ENCODE measurements around the gene PPP1R12B. TPM values are rescaled to one million over a fixed set of nuclear protein-coding genes. Genes with fewer than 3 reads are reported as not detected.

The PPP1R12B gene
- total and polyA plus RNA-seq, 2 donors (not counting 1 experiment from before 2014, with no cell fraction given) = 13.4 to 21.7 TPM

- H3K4me2 ChIP-seq (ENCODE audit: extremely low read depth, insufficient read depth, low read length) = no peak overlapping the region
- peaks cover 33% of the 10 kb centered on the region for H3K27me3 ChIP-seq (ENCODE audit: control insufficient read depth, insufficient read depth, low read length)
- H3K4me3 ChIP-seq (replicated peaks in 1 of 4; ENCODE audit: control extremely low read depth in 1 of 4, insufficient read depth in 1 of 4, low read depth in 3 of 4, low read length in 4 of 4) = no peak overlapping the region
- H3K27ac ChIP-seq (ENCODE audit: insufficient read depth, low read length) = no peak overlapping the region
- H3K4me1 ChIP-seq (ENCODE audit: control insufficient read depth, extremely low read depth, insufficient read depth, low read length) = no peaks in the 10 kb centered on the region
- no peaks in the 10 kb centered on the region for H3K36me3 ChIP-seq (ENCODE audit: control insufficient read depth, insufficient read depth, low read length)
- no peaks in the 10 kb centered on the region for H3K9me3 ChIP-seq (ENCODE audit: control insufficient read depth, insufficient read depth, low read depth, low read length)
- no peak overlapping the region for H2AFZ ChIP-seq (ENCODE audit: low read length)
- TF ChIP-seq EZH2 (IDR thresholded peaks at IDR 0.05; ENCODE audit: low read length, missing control alignments) = no peak
- no peak for TF ChIP-seq CTCF (conservative IDR thresholded peaks at IDR 0.05 in 1 of 2, IDR thresholded peaks at IDR 0.05 in 1 of 2; ENCODE audit: low read depth in 1 of 2, low read length in 2 of 2)
- no peak for DNase-seq (ENCODE audit: low read depth in 2 of 2)
- H3K9ac ChIP-seq (ENCODE audit: insufficient read depth, low read length) = no peak overlapping the region
- no peaks in the 10 kb centered on the region for H4K20me1 ChIP-seq (ENCODE audit: control insufficient read depth, extremely low read depth, insufficient read depth, low read length)
- H3K79me2 ChIP-seq (ENCODE audit: control insufficient read depth, insufficient read depth, low read length) = no peaks in the 10 kb centered on the region
Measured at GRCh38 chr1:202305168-202305567, 43.3 kb upstream of the PPP1R12B start.

GRCh38 chr1:202306535-202307345 is 41.8 kb upstream of the PPP1R12B start:
- Histone ChIP-seq H3K9me3 (ENCODE audit: control insufficient read depth, insufficient read depth, low read depth, low read length) (no peaks in the 10 kb centered on the region), H3K4me2 (ENCODE audit: extremely low read depth, insufficient read depth, low read length) (no peak overlapping the region), H3K4me3 (replicated peaks in 1 of 4; ENCODE audit: control extremely low read depth in 1 of 4, insufficient read depth in 1 of 4, low read depth in 3 of 4, low read length in 4 of 4) (no peak overlapping the region), H4K20me1 (ENCODE audit: control insufficient read depth, extremely low read depth, insufficient read depth, low read length) (no peaks in the 10 kb centered on the region), H3K9ac (ENCODE audit: insufficient read depth, low read length) (no peak overlapping the region), H3K36me3 (ENCODE audit: control insufficient read depth, insufficient read depth, low read length) (no peaks in the 10 kb centered on the region), H3K27me3 (ENCODE audit: control insufficient read depth, insufficient read depth, low read length) (peaks cover 27% of the 10 kb centered on the region), H2AFZ (ENCODE audit: low read length) (no peak overlapping the region), H3K79me2 (ENCODE audit: control insufficient read depth, insufficient read depth, low read length) (no peaks in the 10 kb centered on the region), H3K4me1 (ENCODE audit: control insufficient read depth, extremely low read depth, insufficient read depth, low read length) (no peaks in the 10 kb centered on the region), H3K27ac (ENCODE audit: insufficient read depth, low read length) (no peak overlapping the region)
- no peak for DNase-seq (ENCODE audit: low read depth in 2 of 2)
- no peak for TF ChIP-seq EZH2 (IDR thresholded peaks at IDR 0.05; ENCODE audit: low read length, missing control alignments)
- no peak for TF ChIP-seq CTCF (conservative IDR thresholded peaks at IDR 0.05 in 1 of 2, IDR thresholded peaks at IDR 0.05 in 1 of 2; ENCODE audit: low read depth in 1 of 2, low read length in 2 of 2)

- no peak for DNase-seq (ENCODE audit: low read depth in 2 of 2)
- no peaks in the 10 kb centered on the region for H4K20me1 ChIP-seq (ENCODE audit: control insufficient read depth, extremely low read depth, insufficient read depth, low read length)
- no peaks in the 10 kb centered on the region for H3K9me3 ChIP-seq (ENCODE audit: control insufficient read depth, insufficient read depth, low read depth, low read length)
- H3K9ac ChIP-seq (ENCODE audit: insufficient read depth, low read length) = no peak overlapping the region
- no peaks in the 10 kb centered on the region for H3K36me3 ChIP-seq (ENCODE audit: control insufficient read depth, insufficient read depth, low read length)
- peaks cover 34% of the 10 kb centered on the region for H3K27me3 ChIP-seq (ENCODE audit: control insufficient read depth, insufficient read depth, low read length)
- no peaks in the 10 kb centered on the region for H3K4me1 ChIP-seq (ENCODE audit: control insufficient read depth, extremely low read depth, insufficient read depth, low read length)
- TF ChIP-seq CTCF (conservative IDR thresholded peaks at IDR 0.05 in 1 of 2, IDR thresholded peaks at IDR 0.05 in 1 of 2; ENCODE audit: low read depth in 1 of 2, low read length in 2 of 2) = no peak
- no peak overlapping the region for H3K27ac ChIP-seq (ENCODE audit: insufficient read depth, low read length)
- H3K79me2 ChIP-seq (ENCODE audit: control insufficient read depth, insufficient read depth, low read length) = no peaks in the 10 kb centered on the region
- H3K4me3 ChIP-seq (replicated peaks in 1 of 4; ENCODE audit: control extremely low read depth in 1 of 4, insufficient read depth in 1 of 4, low read depth in 3 of 4, low read length in 4 of 4) = no peak overlapping the region
- no peak overlapping the region for H3K4me2 ChIP-seq (ENCODE audit: extremely low read depth, insufficient read depth, low read length)
- no peak overlapping the region for H2AFZ ChIP-seq (ENCODE audit: low read length)
Measured at GRCh38 chr1:202310071-202310725, 38.3 kb upstream of the PPP1R12B start.
